HG02943 (cell line): Measurements from ENCODE around the gene CDH13.

Experiments used
- ATAC-seq: cut with Tn5 transposase; IDR thresholded peaks from one replicate; pipeline ENCODE4 v1.9.1; 2021; ENCODE audit warnings: mild to moderate bottlenecking, low read depth, moderate library complexity; ENCODE audit not compliant: unreplicated experiment

The CDH13 gene

DNA sequence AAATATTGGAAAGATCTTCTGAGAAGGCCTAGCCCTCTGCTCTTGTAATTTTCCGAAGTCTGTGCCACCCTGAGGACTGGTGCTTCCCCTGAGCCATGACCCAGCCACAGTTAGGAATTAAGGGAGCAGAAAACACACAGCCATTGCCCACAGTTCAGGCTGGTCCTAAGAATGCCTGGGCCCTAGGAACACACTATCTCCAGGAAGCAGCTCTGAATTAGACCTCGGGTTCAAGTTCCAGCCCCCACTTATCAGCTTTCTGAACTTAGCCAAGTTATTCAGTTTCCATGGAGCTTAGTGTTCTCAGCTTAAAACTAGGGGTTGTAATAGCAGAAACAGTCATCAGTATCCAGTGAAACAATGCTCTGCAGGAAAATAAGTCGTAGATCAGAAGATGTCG is 56.0 kb downstream of the CDH13 start:
- no peak for ATAC-seq

GRCh38 chr16:82684256-82684655 is 57.5 kb downstream of the CDH13 start:
- no peak for ATAC-seq

DNA sequence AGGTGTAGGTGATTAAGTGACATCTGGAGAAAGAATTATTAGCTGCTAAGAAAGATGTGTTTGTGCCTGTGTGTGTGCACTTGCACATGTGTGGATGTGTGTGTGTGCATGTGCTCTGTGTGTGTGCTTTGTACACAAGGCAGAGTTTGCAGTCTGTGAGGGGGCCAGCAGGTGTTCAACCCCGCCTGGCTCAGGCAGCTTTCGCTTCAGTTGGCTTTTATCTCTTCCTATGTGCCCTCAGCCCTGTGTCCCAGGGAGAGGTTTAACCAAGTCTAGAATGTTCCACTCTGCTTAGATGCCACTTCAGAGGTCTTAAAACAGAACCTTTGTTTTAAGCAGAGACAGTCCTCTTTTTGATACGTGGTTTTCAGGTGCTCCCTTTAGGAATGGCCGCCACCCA is 58.8 kb downstream of the CDH13 start:
- no peak for ATAC-seq

DNA sequence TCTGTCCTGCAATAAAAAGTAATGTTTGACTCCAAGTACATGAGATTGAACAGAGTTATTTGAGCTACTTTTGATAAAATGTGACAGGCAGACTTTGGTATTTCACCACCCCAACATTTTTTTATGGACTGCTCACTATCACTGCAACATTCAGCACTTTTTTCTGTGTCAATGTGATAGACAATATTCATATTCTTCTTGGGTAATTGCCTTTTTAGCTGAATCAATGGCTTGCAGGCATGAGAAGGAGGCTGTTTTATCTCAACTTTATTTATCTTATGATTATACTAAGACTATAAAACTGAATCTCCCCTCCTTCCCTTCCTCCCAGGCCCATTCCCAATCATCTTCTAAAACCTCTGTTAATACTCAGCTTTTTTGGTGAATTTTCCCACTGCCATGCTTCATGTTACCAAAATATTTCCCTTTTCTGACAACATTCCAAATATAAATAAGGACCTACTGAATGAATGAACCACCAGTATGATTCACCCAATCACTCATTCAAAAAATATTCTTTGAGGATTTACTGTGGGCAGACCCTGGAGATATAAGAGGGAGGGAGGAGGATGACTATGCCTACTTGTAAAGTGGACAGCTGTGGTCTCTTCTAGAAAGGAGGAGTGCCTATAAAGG is 67.6 kb downstream of the CDH13 start:
- ATAC-seq: no peak

DNA sequence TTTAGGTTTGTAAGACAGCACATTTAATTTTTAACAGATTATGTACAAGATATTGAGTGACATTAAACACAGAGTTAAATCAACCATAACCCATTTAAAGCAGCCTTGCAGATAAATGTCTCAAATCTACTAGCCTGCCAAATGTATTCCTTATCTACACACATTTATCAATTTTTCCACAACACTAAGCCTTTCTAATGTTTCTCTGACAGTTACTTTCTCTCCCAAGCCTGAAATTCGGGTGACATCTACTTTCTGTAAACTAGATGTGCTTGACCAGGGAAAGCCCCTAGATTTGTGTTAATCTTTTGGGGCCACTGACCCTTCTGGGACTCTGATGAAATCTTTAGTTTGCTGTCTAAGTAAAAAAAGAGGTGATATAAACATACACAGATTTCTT is 69.0 kb downstream of the CDH13 start:
- ATAC-seq: no peak

DNA sequence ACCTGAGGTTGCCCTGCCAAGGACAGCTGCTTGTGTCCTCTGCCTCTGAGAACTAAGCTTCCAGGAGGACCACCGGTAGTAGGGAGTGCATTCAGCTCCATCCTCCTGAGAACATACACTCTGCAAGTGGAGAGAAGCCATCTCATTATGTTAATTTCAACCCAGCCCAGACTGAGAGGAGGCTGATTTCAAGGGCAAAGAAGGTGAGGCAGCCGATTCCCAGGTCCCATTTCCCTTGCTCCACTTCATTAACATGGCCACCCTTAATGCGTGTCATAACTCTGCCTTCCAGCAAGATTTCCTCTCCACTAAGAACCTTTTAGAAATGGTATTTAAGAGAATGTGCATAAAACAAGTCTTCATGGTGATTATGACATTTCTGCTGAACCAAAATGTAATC is 72.5 kb downstream of the CDH13 start:
- ATAC-seq: no peak

- ATAC-seq: no peak
Observed at GRCh38 chr16:82699711-82700495, 73.1 kb downstream of the CDH13 start.

GRCh38 chr16:82700541-82701235 is 73.9 kb downstream of the CDH13 start:
- ATAC-seq: no peak

DNA sequence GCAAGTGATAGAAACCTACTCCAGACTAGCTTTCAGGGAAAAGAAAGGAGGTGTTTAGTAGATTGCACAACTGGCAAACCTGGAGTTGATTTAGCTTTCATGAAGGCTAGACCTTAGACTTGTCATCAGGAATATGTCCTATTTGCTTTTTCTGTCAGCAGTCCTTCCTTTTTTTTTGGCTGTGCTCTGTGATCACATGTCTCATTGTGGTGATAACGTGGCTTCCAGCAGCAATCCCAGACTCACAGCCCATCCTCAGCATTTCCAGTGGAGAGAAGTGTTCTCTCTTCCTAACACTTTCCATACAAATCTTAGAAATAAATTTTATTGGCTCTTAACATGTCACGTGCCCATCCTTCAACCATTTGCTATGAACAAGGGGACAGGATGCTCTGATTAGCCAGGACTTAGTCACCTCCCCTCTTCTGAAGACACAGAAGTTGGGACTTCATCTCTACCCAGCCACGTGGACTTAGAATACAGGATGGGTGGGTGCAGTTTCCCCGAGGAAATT is 74.7 kb downstream of the CDH13 start:
- ATAC-seq: no peak

GRCh38 chr16:82703161-82703560 is 76.4 kb downstream of the CDH13 start:
- no peak for ATAC-seq

DNA sequence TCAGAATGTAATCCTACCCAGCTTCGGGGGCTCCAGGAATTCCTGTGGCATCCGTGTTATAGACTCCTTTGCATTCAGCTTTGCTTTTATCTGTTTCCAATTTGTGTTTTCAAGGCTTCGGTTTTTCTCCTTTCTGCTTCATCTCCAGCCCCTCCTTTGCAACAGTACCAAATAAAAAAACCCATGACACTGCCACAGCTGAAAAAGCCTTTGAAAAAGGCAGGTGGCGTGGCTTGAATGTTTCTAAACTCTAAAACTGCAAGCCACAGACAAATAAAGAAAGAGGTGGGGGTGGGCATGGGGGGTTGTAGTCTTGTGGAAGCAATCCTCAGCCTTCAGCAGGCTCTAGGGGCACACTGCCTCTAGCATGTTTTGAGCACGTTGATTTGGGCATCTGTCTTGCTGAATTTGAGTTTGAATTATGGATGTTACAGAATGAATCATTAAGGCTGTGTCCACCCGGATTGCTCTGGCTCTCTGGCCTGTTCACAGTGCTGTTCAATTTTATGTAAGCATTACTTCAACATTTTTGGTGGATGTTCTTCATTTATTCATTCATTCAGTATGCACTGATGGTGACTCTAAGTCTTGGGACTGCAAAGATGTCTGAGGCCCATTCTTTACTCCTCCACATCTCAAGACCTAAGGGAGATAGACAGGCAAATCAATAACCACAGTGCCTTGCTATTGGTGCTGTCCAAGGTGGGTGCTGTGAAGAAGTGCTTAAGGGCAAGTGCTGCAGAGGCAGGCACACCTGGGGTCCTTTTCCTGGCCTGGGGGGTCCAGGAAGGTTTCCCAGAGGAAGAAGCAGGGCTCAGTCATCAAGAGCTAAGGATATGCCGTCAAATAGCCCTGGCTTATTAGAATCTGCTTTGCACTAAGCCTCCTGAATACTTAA is 77.4 kb downstream of the CDH13 start:
- no peak for ATAC-seq

DNA sequence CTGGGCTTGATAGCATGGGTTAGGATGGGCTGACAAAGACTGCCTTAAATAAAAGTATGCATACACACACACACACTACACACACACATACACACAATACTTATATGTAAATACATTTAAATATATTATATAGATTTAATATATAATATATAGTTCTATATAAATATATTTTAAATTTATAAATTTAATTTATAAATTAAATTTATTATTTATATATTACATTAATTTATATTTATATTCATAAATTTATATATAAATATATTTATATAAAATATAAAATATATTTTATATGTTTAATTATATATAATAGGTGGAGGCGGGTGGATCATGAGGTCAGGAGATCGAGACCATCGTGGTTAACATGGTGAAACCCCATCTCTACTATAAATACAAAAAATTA is 83.2 kb downstream of the CDH13 start:
- no peak for ATAC-seq

DNA sequence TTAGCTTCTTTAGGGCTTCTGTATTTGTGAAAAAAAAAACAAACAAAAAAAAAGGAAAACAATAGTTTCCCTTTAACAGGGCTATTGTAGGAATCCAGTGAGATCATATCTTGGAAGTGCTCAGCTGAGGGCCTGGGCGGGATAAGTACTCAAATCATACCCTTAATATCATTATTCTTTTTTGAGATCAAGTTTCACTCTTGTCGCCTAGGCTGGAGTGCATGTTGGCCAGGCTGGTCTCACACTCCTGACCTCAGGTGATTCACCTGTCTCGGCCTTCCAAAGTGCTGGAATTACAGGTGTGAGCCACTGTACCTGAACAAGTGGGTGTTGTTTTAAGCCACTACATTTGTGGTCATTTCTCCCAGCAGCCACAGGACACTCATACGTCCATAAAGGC is 87.0 kb downstream of the CDH13 start:
- no peak for ATAC-seq

GRCh38 chr16:82715160-82715559 is 88.4 kb downstream of the CDH13 start:
- ATAC-seq: no peak

DNA sequence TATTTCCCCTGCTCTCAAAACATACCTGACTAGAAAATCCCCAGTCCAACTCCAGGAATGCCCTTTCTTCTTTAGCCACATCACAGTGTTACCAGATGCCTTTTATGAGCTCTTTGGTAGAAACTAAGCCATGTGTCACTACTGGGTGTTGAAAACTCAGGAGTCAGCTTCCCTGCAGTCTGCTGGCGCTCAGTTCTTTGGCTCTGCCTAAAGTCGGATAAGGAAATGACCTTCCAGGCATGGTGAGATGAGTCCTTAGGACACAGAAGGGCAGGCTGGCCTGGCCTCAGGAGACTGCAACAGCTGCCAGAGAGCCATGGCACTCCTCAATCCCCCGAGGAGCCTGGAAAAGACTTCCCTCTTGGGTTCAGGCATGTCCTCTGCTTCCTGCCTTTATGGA is 89.1 kb downstream of the CDH13 start:
- no peak for ATAC-seq

- ATAC-seq: no peak
Observed at GRCh38 chr16:82716361-82716855, 89.6 kb downstream of the CDH13 start.

DNA sequence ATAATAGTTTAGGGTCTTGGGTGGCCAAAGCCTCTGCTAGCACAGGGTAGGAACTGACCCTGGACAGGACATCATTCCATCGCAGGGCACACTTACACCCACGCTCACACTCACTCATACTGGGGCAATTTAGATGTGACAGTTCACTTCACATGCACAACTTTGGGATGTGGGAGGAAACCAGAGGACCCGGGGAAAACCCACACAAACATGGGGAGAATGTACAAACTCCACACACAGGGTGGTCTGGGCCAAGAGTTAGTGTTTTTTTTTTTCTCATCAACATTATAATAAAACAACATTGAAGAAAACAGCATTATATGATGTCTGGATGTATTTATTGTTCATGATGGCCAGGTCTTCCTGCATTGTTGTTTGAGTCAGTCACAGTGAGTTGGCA is 93.6 kb downstream of the CDH13 start:
- no peak for ATAC-seq

DNA sequence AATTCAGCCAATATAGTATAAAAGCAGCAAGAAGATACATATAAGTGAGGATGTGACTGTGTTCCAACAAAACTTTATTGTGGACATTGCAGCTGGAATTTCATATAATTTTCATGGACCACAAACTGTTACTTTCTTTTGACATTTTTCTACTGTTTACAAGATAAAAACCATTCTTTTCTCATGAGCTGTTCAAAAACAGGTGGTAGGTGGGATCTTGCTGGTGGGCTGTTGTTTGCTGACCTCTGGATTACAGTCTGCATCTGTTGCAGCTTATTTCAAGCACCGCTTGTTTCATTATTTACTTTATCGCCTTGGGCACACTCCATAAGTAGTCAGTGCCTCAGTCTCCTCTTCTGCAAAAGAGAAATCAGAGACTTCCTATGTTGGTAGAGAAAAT is 99.5 kb downstream of the CDH13 start:
- ATAC-seq: no peak

DNA sequence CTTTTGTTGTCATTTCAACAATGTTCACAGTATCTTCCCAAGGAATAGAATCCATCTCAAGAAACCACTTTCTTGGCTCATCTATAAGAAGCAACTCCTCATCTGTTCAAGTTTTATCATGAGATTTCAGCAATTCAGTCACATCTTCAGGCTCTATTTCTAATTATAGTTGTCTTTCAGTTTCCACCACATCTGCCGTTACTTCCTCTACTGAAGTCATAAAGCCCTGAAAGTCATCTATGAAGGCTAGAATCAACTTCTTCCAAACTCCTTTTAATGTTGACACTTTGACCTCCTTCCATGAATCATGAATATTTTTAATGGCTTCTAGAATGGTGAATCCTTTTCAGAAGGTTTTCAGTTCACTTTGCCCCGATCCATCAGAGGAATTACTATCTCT is 102.1 kb downstream of the CDH13 start:
- no peak for ATAC-seq

GRCh38 chr16:82730901-82731300 is 104.1 kb downstream of the CDH13 start:
- ATAC-seq: no peak
